WTC11 (cell line): ENCODE measurements around the gene TMEFF2.

Source experiments
- CTCF ChIP-seq: fragments of 200-600 bp; IDR thresholded peaks from 2 replicates; pipeline ENCODE4 v1.8.0; 2022; ENCODE audit warnings: antibody characterized with exemption
- NFYB ChIP-seq: sonication (generic); formaldehyde crosslinking; conservative IDR thresholded peaks from 2 replicates; pipeline ENCODE4 v1.8.0; 2022; ENCODE audit warnings: low read depth, missing genetic modification reagents
- USF2 ChIP-seq: sonication (generic); formaldehyde crosslinking; IDR thresholded peaks from 2 replicates; pipeline ENCODE4 v1.8.1; 2023; ENCODE audit warnings: mild to moderate bottlenecking, missing genetic modification reagents, moderate library complexity
- ZBTB43 ChIP-seq: sonication (generic); formaldehyde crosslinking; IDR thresholded peaks from 2 replicates; pipeline ENCODE4 v1.8.1; 2023; ENCODE audit warnings: mild to moderate bottlenecking, missing genetic modification reagents
- ZNF281 ChIP-seq: sonication (generic); formaldehyde crosslinking; IDR thresholded peaks from 2 replicates; pipeline ENCODE4 v1.8.0; 2023; ENCODE audit warnings: mild to moderate bottlenecking, missing genetic modification reagents
- TF ChIP-seq, protein P1 (sequence below): sonication (generic); formaldehyde crosslinking; IDR thresholded peaks from 2 replicates; pipeline ENCODE4 v1.8.1; 2022; ENCODE audit warnings: low read depth, missing genetic modification reagents, borderline replicate concordance
- TF ChIP-seq, protein P2 (sequence below): sonication (generic); formaldehyde crosslinking; IDR thresholded peaks from 2 replicates; pipeline ENCODE4 v1.8.1; 2022; ENCODE audit warnings: missing genetic modification reagents, borderline replicate concordance

DNA sequence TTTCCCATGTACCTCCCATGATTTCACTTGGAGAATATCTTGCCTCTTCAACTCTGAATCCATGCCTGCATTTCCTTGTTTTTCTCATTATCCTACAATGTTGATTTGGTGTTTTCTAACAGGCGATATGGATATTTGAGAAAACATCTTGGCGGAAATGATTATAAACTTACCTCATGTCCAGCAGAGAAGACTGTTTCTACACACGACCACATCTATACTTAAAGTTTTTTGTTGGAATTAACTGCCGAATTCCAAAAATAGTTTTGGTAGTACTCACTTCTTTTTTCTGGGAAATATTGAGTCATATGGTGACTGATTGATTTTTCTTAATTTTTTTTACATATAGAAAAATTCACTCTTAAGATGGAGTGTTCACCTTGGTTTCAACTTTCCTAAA lies 41.4 kb upstream of the TMEFF2 start:
- TF ChIP-seq, protein P1, sequence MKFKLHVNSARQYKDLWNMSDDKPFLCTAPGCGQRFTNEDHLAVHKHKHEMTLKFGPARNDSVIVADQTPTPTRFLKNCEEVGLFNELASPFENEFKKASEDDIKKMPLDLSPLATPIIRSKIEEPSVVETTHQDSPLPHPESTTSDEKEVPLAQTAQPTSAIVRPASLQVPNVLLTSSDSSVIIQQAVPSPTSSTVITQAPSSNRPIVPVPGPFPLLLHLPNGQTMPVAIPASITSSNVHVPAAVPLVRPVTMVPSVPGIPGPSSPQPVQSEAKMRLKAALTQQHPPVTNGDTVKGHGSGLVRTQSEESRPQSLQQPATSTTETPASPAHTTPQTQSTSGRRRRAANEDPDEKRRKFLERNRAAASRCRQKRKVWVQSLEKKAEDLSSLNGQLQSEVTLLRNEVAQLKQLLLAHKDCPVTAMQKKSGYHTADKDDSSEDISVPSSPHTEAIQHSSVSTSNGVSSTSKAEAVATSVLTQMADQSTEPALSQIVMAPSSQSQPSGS (CRISPR knock-in tag), result no peak
- TF ChIP-seq ZNF281 (CRISPR knock-in tag), result no peak
- no peak for TF ChIP-seq USF2 (CRISPR knock-in tag)
- no peak for TF ChIP-seq CTCF
- no peak for TF ChIP-seq NFYB (CRISPR knock-in tag)
- TF ChIP-seq, protein P2, sequence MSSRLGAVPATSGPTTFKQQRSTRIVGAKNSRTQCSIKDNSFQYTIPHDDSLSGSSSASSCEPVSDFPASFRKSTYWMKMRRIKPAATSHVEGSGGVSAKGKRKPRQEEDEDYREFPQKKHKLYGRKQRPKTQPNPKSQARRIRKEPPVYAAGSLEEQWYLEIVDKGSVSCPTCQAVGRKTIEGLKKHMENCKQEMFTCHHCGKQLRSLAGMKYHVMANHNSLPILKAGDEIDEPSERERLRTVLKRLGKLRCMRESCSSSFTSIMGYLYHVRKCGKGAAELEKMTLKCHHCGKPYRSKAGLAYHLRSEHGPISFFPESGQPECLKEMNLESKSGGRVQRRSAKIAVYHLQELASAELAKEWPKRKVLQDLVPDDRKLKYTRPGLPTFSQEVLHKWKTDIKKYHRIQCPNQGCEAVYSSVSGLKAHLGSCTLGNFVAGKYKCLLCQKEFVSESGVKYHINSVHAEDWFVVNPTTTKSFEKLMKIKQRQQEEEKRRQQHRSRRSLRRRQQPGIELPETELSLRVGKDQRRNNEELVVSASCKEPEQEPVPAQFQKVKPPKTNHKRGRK (CRISPR knock-in tag), result no peak
- TF ChIP-seq ZBTB43, result no peak
